NCI-H2196 (cell line): ENCODE measurements around the gene ANKRD33B.
"Not testable (repeated sequence)": the region's sequence is repeated elsewhere in the genome, so short reads cannot be mapped to it uniquely, and the experiment has no call there.

Experiments used
- DNase-seq: peaks from one replicate; lab custom pipeline; 2025; ENCODE audit not compliant: unreplicated experiment; lab: John Stamatoyannopoulos, UW

The ANKRD33B gene

DNA sequence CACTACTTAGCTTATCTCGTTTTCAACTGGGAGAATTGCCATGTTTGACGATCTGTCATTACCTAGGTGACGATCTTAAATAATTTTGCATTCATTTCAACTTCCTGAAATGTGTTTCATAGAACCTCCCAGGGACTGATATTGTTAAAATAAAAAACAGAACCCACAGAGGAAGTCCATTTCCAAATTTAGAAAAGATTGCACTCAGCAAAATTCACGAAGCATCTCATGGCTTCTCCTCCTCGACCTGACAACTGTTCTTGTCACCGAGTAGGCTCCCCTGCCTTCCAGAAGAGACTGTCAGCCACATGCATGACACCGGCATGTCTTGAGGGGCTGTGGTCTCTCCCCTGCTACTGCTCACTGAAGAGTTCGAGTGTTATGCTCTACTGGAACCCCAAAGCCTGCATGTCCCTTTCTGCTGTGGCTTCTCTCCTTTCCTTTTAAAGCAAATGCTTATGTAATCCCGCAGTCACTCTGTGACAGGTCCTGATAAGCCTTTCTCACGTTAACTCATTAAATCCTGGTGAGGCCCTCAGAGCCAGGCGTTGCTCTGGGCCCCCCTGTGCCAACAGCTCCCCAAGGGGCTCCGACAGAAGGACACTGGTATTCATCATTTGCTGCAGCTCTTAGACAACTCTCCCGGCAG is 26.8 kb upstream of the ANKRD33B start:
- DNase-seq = no peak

DNA sequence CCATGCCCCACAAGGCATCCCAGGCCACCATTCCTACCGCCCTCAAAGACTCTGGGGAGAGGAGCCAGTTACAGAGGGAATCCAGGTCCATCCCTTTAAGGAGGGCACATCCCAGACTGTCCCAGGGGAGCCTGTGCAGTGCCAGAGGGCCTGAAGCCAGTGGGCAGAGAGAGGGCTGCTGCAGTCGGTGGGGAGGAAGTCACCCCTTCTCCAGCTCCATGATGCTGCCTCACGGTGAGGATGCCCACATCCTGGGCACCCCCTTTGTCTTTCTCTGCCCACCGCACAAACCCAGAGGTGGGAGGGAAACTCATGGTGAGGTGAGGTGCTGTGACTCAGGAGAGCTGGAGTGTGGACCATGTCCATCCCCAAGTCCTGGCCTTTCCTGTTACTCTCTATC is 26.2 kb upstream of the ANKRD33B start:
- DNase-seq = no peak

DNA sequence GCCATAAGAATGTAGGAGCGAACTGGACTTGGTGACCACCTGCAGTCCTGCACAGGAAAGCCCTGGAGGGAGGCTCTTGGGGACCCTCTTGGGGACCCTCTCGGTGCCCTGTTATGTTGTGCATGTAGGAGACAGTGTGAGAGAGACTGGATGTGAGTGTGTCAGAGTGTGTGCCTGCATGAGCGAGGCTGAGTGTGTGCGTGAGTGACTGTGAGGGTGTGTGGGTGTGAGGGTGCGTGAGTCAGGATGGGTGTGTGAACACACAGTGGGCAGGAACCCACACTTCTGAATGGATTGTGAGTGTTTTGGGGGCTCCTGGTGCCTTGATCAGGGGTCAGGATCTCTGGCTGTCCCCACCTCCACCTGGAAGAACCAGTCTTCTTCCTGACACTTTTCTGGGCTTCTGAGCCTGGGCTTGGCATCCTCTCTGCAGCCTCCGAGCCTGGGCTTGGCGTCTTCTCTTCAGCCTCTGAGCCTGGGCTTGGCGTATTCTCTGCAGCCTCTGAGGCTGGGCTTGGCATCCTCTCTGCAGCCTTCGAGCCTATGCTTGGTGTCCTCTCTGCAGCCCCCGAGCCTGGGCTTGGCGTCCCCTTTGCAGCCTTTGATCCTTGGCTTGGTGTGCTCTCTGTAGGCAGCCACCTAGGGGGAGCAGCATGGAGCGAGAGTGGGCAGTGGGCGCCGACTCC is 25.6 kb upstream of the ANKRD33B start:
- no peak for DNase-seq

DNA sequence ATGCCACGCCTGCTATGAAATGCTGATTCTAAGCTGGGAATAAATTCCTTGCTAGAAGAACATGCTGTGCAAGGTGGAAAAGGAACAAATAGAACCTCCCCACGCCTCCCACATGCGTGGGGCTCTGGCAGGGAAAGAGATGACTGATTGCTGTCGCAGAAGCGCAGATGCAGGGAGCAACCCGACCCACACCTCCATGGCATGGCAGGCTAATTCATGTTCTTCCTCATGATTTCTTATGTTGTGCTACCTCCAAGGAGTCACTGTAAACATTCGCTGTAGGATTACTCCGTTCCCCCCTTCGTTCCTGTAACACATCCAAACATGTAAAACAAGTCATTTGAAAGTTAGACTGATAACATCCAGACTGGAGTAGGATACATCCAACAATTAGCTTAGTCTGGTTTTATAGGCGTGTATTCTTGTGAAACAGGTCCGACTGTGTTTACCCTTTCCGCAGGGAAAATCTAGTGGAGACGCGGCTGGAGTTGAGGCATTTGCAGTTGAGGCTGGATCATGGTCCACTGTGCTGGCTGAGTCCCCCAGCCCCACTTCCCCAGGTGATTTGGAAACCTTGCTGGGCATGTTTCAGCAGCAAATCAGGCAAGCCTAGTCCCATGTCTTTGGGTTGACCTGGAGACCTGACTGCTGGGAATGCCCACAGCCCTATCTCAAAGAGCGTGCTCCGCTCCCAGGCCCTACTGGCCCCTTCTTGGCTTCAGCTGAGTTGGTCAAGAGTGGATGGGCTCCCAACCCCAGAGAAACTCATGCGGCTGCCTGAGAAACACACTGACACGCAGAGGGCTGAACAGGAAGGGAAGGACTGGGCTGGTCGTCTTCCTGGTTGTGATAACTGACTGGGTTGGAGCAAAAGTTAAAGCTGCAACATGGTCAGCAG is 24.8 kb upstream of the ANKRD33B start:
- DNase-seq = no peak

DNA sequence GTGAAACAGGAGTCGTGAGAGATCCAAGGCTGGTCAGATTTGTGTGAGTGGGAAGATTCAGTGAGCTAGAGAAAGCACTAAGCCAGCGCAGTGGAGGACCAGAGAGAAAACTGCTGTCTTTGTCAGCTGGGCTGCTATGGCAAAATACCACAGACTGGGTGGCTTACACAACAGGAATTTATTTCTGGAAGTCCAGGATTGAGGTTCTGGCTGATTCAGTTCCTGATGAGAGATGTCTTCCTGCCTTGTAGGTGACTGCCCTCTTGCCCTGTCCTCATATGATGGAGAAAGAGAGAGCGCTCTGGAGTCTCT is 24.2 kb upstream of the ANKRD33B start:
- DNase-seq = no peak

DNA sequence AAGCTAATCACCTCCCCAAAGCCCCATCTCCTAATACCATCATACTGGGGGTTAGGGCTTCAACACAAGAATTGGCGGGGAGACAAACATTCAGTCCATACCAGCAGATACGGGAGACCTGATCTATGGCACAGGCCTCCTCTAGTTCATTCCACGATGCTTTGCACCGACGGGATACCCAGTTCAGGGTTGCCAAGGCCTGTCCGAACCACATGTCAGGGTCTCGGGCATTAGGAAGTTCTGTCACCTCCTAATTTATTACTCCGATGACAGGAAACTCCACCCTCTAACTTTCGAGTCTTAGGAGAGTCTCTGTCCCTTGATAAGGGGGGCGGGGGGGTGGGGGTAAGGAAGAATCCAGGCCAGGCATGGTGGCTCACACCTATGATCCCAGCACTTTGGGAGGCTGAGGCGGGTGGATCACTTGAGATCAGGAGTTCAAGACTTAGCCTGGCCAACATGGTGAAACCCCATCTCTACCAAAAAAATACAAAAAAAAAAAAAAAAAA is 23.8 kb upstream of the ANKRD33B start:
- no peak for DNase-seq

DNA sequence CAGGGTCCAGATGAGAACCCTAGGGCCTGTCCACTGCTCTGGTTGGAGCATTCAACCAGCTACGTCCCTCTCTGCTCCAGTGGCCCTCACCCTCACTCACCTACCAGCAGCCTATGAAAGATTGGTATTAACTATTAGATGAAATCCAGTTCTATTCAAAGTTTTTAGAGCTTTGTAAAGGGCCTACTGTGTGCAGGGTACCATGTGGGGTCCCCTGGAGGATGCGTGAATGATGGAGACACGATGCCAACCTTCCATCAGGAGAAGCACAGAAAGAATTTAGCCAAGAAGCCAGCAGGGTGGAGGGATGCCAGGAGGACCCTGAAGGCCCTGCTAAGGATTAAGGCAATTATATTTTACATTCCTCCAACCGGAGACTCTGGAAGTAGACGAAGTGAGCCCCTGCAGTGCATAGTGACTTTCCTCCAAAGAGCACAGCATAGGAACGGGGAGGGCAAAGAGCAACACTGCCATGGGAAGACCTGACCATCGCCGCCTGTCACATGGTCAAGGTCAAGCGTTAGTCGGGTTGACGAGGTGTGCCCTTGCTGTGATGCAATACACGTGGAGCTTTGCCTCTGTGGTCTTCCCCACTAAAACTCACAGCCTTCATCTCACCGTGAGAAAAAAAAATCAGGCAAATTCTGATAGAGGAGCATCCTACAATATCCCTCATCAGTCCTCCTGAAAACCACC is 22.8 kb upstream of the ANKRD33B start:
- DNase-seq = no peak

DNA sequence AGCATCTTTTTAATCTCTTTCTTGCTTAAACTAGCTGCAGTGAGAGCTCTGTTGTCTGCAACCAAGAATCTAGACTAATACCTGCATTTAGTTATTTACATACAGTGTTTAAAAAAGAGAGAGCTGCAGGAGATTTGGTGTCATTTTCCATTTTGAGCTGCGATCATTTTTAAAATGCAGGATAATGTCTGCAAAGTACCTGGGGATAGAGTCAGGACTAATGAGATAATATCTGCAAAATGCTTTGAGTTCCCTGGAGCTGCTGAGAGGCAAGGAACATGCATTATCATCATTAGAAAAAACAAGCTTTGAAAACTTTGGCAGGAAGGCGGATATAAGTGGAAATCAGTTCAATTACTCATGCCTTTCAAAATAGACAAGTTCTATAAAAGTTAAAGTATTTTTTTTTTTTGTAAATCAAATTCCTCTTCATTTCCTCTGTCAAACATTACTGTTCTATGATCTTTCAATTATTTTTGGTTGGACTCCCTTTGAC is 21.8 kb upstream of the ANKRD33B start:
- DNase-seq = no peak

DNA sequence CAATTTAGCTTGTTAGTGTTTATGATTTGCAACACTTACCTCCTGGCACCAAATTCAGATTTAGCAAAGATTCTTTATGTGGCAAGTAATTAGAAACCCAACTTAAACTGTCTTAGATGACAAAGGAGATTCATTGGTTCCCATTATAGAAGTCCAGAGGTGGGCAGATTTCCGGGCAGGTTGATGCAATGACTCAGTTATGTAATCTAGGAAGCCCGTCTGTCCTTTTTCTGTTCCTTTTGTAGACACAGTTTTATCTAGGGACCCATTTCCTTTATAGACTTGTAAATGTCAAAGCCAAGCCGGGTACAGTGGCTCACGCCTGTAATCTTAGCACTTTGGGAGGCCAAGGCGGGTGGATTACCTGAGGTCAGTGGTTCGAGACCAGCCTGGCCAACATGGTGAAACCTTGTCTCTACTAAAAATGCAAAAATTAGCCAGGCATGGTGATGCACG is 20.3 kb upstream of the ANKRD33B start:
- no peak for DNase-seq

DNA sequence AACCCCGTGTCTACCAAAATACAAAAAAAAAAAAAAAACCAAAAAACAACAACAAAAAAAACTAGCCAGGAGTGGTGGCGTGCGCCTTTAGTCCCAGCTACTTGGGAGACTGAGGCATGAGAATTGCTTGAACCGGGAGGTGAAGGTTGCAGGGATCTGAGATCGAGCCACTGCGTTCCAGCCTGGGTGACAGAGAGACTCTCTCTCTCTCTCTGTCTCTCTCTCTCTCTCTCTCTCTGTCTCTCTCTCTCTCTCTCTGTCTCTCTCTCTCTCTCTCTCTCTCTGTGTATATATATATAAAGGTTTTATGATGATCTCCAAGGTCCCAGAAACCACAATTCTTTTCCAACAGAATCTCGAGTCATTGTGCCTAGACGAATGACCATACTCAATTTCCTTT is 18.8 kb upstream of the ANKRD33B start:
- no peak for DNase-seq

DNA sequence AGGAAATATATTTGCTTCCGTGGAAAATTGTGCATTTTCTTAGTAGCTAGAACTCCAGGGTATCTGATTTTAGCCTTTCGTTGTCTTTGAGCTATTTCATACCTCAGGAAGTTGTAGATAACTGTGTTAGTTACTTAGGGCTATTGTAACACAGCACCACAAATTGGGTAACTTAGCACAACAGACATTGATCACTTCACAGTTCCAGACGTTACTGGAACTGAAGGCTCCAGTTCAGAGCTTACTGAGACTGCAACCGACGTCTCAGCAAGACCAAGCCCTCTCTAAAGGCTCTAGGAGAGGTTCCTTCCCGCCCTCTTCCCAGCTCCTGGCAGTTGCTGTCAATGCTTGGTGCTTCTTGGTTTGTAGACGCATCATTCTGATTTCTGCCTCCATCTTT is 17.7 kb upstream of the ANKRD33B start:
- no peak for DNase-seq

DNA sequence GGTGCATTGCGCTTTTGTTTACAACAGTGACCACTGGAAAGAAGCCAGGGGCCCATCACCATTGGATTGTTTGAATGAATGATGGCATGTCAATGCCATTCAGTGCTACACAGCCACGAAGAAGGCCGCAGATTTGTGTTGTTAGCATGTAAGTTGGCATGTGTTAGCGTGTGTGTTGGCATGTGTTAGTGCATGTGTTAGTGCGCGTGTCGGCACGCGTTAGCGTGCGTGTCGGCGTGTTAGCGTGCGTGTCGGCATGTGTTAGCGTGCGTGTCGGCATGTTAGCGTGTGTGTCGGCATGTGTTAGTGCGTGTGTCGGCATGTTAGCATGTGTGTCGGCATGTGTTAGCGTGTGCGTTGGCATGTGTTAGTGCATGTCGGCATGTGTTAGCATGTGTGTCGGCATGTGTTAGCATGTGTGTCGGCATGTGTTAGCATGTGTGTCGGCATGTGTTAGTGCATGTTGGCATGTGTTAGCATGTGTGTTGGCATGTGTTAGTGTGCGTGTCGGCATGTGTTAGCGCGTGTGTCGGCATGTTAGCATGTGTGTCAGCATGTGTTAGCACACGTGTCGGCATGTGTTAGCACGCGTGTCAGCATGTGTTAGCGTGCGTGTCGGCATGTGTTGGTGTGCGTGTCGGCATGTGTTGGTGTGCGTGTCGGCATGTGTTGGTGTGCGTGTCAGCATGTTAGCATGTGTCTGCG is 15.3 kb upstream of the ANKRD33B start:
- no peak for DNase-seq

DNA sequence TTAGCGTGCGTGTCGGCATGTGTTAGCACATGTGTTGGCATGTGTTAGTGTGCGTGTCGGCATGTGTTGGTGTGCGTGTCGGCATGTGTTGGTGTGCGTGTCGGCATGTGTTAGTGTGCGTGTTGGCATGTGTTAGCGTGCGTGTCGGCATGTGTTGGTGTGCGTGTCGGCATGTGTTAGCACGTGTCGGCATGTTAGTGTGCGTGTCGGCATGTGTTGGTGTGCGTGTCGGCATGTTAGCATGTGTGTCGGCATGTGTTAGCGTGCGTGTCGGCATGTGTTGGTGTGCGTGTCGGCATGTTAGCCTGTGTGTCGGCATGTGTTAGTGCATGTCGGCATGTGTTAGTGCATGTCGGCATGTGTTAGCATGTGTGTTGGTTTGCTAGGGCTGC is 14.8 kb upstream of the ANKRD33B start:
- DNase-seq = not testable (repeated sequence)

DNA sequence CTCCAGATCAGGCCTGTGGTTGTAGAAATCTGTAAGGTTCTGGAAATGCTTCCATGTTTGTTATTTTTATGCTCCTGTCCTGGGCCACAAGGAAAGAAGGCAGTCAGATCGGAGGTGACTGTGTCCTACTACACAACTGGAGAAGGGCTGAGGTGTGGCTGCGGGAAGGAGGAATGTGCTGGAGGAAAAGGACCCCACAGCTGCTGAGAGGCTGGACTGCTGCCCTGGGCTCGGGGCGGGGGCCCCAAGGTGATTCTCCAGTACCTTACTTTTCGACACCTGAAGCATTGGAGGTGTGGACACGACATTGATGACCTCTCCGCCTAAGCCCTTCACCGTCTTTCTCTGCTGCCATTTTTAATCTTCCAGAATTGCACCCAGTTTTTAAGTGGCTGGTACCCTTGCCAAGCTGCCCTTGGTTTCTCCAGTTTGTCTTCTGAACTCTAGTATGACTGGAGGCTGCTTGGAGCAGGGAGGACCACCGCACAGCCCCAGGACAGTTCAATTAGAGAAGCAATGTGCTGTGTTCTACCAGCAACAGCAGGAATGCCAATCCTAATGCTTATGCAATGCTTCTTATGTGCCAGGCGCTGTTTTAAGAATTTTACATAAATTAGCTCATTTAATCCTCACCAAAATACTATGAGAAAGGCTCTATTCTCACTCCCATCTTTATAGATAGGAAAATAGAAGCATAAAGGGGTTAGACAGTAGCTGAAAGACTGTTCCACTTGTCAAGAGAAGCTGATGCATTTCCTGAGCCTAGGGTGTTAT is 13.5 kb upstream of the ANKRD33B start:
- DNase-seq = no peak

DNA sequence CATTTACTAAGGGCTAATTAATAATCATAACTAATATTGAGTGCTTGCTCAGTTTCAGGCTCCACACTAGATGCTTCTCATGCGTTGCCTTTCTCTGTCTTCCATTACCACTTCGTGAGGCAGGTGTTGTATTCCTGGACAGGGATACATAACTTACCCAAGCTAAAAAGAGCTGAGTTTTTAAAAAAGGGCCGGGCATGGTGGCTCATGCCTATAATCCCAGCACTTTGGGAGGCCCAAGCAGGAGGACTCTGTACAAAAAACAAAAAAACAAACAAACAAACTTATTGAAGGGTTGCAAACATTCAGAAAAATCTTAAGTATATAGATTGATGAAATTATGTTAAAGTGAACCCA is 12.1 kb upstream of the ANKRD33B start:
- no peak for DNase-seq

DNA sequence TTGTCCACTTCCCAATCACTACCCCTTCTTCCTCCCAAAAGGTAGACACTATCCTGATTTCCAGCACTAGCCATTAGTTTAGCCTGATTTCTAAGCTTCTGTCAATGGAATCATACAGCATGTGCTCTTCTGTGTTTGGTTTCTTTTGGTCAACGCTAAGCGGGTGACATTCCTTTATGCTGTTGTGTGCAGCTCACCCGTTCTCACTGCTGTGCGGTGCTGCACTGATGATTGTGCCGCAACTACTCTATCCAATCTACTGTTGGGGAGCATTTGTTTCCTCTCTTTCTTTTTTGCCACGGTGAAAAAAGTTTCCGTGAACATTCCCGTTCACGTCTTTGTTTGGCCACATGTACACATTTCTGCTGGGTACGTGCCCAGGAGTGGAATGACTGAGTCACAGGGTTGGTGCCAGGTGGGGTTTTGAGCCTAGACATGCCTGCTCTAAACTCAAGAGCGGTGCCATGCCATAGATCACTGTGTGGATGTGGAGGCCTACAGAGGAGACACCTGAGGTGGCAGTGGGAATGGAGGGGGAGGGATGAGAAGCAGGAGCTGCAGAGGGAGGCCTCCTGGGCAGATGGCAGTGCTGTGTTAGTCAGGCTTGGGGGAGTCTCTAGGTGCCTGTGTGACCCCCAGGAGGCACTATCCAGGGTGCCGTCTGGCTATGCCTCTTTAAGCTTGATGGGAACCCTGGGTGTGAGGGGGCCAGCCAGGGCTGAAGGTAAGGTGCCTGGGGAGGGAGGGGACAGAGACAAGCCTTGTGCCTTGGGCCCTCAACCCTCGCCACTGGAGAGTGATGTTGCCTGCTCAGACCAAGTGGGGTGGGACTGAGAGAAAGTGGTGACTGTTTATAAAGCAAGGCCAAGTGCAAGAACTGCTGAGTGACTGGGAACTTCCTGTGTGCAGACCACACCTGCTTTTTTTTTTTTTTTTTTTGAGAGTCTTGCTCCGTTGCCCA is 11.4 kb upstream of the ANKRD33B start:
- no peak for DNase-seq

DNA sequence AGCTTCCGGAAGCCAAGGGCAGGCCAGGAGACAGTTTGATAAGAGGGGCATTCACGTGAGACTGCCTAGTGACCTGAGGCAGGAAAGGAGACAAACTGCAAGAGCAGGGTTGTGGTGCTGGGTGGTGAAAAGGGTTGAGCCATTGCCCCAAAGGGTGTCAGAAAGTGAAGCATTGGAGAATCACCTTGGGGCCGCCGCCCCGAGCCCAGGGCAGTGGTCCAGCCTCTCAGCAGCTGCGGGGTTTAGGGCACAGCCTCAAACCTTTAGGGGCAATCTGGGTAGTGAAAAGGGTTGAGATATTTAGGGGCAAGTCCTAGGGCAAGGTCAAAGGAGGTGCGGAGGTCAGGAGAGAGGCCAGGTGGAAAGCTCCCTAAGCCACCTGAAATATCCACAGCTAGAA is 10.4 kb upstream of the ANKRD33B start:
- no peak for DNase-seq

DNA sequence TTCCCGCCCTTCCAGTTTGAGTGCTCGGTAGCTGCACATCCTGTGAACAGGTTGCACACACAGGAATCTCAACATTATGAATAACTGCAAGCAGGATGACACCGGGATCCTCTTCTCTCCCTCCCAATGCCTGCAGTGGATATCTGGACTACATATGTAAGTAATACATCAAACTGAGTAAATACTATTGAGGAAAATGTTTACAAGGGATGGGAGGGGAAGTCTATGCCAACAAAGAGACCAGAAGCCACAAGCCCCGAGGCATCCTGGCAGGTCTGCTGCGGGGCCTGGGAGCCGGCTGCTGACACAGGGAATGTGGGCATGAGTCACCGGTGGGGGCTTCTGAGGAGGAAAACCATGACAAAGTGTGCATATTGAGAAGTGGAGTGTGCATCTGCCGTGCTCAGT is 8.6 kb upstream of the ANKRD33B start:
- no peak for DNase-seq
